GM18951 (cell line): ENCODE measurements around the gene C19orf53.
"Not testable (repeated sequence)": the region's sequence is repeated elsewhere in the genome, so short reads cannot be mapped to it uniquely, and the experiment has no call there.

Experiments used
- POLR2A ChIP-seq: IDR thresholded peaks from 4 replicates; pipeline ENCODE4 v1.6.1; 2011; ENCODE audit warnings: mild to moderate bottlenecking; ENCODE audit not compliant: insufficient read length, insufficient read depth; ENCODE audit errors: extremely low read depth
- in situ Hi-C: fragments of 300-500 bp; cut with MboI; formaldehyde crosslinking; loops from one replicate; pipeline ENCODE4 v1.12.0; 2022; ENCODE audit warnings: low sequenced_read_pairs, mixed read lengths, inconsistent platforms; ENCODE audit not compliant: unreplicated experiment

The C19orf53 gene

DNA sequence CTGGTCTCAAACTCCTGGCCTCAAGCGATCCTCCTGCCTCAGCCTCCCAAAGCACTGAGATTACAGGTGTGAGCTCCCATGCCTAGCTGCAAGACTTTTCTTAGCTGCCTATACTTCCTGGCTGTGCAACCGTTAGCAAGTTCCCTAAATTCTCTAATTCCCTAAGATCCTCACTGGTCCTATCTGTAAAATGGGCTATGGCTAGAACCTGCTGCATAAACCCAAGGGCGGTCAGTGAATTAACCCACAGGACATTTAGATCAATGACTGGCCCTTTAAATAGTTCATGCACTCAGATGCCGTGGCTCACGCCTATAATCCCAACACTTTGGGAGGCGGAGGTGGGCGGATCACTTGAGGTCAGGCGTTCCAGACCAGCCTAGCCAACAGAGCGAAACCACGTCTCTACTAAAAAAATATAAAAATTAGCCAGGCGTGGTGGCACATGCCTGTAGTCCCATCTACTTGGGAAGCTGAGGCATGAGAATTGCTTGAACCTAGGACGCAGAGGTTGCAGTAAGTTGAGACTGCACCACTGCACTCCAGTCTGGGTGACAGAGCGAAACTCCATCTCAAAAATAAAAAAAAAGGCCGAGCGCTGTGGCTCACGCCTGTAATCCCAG, 4.1 kb upstream of the C19orf53 start:
- in situ Hi-C loops = no loop called here
- no peak for TF ChIP-seq POLR2A

DNA sequence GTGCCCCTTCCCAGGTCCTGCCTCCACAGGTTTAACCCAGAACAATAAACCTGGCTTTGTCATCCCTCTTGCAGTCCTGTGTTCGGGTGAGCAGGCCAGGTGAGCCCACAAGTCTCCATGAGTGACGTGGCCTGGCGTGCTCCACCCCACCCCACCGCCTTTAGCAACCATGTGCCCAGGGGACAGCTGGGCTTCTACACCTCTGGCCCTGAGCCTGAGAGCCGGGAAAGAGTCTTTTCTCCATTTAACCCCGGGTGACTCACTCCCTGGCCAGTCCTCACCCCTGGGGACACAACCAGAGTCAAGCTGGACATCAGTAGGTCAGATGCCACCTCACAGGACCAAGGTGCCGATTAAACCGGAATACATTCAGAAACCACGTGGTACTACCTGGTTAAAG, 4.1 kb downstream of the C19orf53 start:
- in situ Hi-C loops = no loop called here
- TF ChIP-seq POLR2A = no peak

DNA sequence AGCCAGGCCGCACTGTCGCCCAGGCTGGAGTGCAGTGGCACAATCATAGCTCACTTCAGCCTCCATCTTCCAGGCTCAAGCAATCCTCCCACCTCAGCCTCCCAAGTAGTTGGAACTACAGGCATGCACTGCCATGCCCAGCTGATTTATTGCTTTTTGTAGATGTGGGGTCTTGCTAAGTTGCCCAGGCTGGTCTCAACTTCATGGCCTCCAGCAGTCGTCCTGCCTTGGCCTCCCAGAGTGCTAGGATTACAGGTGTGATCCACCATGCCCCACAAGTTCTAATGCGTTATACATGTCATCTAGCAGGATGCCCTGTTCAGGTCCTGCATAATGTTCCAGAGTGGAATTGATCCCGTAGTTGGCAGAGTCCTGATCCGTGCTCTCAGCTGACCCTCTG, 4.6 kb downstream of the C19orf53 start:
- TF ChIP-seq POLR2A = no peak
- in situ Hi-C loops = no loop called here

GRCh38 chr19:13779794-13780193, 5.5 kb downstream of the C19orf53 start:
- in situ Hi-C loops = loop anchor here (10.0 kb wide), 1 partner anchor 85 kb away; no protein-coding TSS in a partner anchor

DNA sequence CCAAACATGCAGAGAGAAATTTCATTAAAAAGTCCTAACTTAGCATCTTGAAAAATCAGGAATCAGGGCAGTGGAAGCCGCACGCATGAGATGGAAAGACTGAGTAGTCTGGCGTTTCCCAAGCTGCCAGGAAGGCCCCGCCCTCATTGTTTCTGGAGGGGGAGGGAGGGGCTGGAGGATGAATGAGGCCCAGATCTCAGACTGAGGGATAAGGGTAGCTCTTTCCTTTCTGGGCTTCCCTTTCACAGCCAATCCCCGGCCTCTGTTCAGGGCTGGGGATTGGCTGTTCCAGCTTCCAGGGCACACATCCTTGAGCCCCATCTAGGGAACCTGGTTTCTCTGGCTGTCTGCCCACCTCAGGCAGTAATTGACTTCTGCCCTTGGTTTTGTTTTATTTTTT, 7.3 kb downstream of the C19orf53 start:
- no peak for TF ChIP-seq POLR2A
- in situ Hi-C loops = loop anchor here (10.0 kb wide), 1 partner anchor 83 kb away; no protein-coding TSS in a partner anchor

- in situ Hi-C loops = loop anchor here (10.0 kb wide), 1 partner anchor 82 kb away; no protein-coding TSS in a partner anchor
- no peak for TF ChIP-seq POLR2A
Measured at GRCh38 chr19:13782537-13782936, 8.3 kb downstream of the C19orf53 start.

GRCh38 chr19:13783565-13784500, 9.6 kb downstream of the C19orf53 start:
- TF ChIP-seq POLR2A = no peak
- in situ Hi-C loops = loop anchor here (10.0 kb wide), 1 partner anchor 81 kb away; no protein-coding TSS in a partner anchor

DNA sequence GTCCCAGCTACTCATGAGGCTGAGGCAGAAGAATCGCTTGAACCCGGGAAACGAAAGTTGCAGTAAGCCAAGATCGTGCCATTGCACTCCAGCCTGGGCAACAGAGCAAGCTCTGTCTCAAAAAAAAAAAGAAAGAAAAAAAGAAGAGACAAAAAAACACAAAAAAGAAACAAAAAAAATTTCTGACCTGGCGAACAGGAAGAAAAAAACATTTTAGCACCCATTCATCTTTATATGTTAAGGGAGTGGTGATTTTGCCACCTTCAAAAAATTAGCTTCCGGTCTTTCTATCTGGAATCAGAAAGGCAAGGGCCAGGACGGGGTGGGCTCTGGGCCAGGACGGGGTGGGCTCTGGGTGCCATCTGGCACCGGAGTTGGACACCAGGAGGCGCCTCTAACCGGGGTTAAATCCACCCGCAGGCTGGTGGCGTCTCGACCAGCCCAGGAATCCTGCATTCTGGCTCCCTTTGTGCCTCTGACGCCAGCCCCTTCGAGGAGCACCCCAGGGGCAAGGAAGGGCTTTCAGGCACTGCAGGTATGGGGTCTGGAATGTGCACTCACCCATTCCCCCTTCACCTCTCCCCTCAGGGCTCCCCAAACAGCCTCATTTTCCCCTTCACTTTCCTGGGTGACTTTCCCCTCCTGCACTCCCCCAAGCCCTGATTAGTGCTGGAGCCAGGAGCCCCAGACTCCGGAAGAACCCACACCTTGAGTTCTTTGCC, 10.6 kb downstream of the C19orf53 start:
- TF ChIP-seq POLR2A = no peak
- in situ Hi-C loops = loop anchor here (10.0 kb wide), 1 partner anchor 80 kb away; no protein-coding TSS in a partner anchor

- in situ Hi-C loops = loop anchor here (10.0 kb wide), 1 partner anchor 76 kb away; no protein-coding TSS in a partner anchor
- TF ChIP-seq POLR2A = no peak
Measured at GRCh38 chr19:13788991-13789390, 14.7 kb downstream of the C19orf53 start.

- in situ Hi-C loops = no loop called here
- no peak for TF ChIP-seq POLR2A
Measured at GRCh38 chr19:13790354-13790753, 16.1 kb downstream of the C19orf53 start.

DNA sequence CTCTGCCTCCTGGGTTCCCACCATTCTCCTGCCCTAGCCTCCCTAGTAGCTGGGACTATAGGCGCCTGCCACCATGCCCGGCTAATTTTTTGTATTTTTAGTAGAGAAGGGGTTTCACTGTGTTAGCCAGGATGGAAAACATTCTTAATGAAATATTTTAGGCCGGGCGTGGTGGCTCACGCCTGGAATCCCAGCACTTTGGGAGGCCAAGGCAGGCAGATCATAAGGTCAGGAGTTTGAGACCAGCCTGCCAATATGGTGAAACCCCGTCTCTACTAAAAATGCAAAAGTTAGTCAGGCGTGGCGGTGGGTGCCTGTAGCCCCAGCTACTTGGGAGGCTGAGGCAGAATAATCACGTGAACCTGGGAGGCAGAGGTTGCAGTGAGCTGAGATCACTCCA, 19.1 kb downstream of the C19orf53 start:
- in situ Hi-C loops = not testable (repeated sequence)

DNA sequence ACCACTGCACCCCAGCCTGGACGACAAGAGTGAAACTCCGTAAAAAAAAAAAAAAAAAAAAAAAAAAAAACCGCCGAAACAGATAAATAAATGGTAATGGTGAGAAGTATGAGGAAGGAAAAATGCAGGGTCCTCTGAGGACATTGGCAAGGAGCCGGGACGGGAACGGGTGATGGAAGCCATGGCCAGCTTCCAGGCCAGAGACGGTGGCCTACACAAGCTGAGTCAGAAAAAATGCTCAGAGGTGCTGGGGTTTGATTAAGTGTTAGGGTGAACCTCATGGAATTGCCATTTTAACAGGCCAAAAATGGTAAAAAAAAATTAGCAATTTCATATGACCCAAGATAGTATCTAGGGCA, 20.1 kb downstream of the C19orf53 start:
- no peak for TF ChIP-seq POLR2A
- in situ Hi-C loops = no loop called here
